H1 (cell line): ENCODE data around the gene PITRM1. TPM values are rescaled to one million over a fixed set of nuclear protein-coding genes. Genes with fewer than 3 reads are reported as not detected.

Experiments
- ASH2L ChIP-seq: fragments of 200-600, 300-600 bp; sonication (generic); IDR thresholded peaks from one replicate; pipeline ENCODE4 v1.7.1; 2017; ENCODE audit warnings: low read length
- BACH1 ChIP-seq: IDR thresholded peaks from 2 replicates; pipeline ENCODE4 v1.6.1; 2012; ENCODE audit warnings: low read length, improper control_type of control experiment
- CBX8 ChIP-seq: fragments of 300-800, 300-1000 bp; sonication (generic); IDR thresholded peaks from 2 replicates; pipeline ENCODE4 v1.7.1; 2016; ENCODE audit warnings: low read depth, low read length, borderline replicate concordance
- CREB1 ChIP-seq: IDR thresholded peaks from 2 replicates; pipeline ENCODE4 v1.6.1; 2012; ENCODE audit warnings: inconsistent platforms
- CTCF ChIP-seq, 3 experiments: IDR thresholded peaks; 1 replicate in 2 of 3; 2 replicates in 1 of 3; pipeline versions ENCODE4 v1.5.1 to v1.6.1; 2011; ENCODE audit warnings: low read length in 3 of 3, mild to moderate bottlenecking in 3 of 3, inconsistent platforms in 2 of 3, low read depth in 1 of 3, moderate library complexity in 1 of 3; ENCODE audit not compliant: insufficient read depth in 1 of 3; ENCODE audit errors: control extremely low read depth in 1 of 3
- E2F6 ChIP-seq: IDR thresholded peaks from 2 replicates; pipeline ENCODE4 v1.6.1; 2012; ENCODE audit warnings: inconsistent platforms
- EGR1 ChIP-seq: IDR thresholded peaks from 2 replicates; pipeline ENCODE4 v1.6.1; 2011; ENCODE audit warnings: low read depth, low read length, borderline replicate concordance
- EP300 ChIP-seq, 2 experiments: IDR thresholded peaks; 1 replicate in 1 of 2; 2 replicates in 1 of 2; pipeline ENCODE4 v1.6.1; 2011 to 2012; ENCODE audit warnings: low read depth in 2 of 2, low read length in 2 of 2, mild to moderate bottlenecking in 2 of 2, borderline replicate concordance in 1 of 2, inconsistent platforms in 1 of 2, moderate library complexity in 1 of 2
- GTF2F1 ChIP-seq: IDR thresholded peaks from 2 replicates; pipeline ENCODE4 v1.6.1; 2012; ENCODE audit warnings: low read depth, low read length, improper control_type of control experiment, borderline replicate concordance
- HDAC2 ChIP-seq, 2 experiments: fragments of 300-600 bp in 1 of 2; sonication (generic) in 1 of 2; IDR thresholded peaks; 2 replicates each; pipeline ENCODE4 v1.6.1; 2011 to 2012; ENCODE audit warnings: low read depth in 2 of 2, low read length in 2 of 2, mild to moderate bottlenecking in 2 of 2, moderate library complexity in 2 of 2, borderline replicate concordance in 1 of 2, inconsistent platforms in 1 of 2
- HDAC6 ChIP-seq: IDR thresholded peaks from one replicate; pipeline ENCODE4 v1.7.1; 2012; ENCODE audit warnings: low read depth, mild to moderate bottlenecking, inconsistent platforms, low read length, moderate library complexity
- JUN ChIP-seq: IDR thresholded peaks from 2 replicates; pipeline ENCODE4 v1.6.1; 2011; ENCODE audit warnings: low read depth, mild to moderate bottlenecking, improper control_type of control experiment, low read length
- MAX ChIP-seq: IDR thresholded peaks from 2 replicates; pipeline ENCODE4 v1.6.1; 2012; ENCODE audit warnings: inconsistent platforms
- POLR2AphosphoS5 ChIP-seq: IDR thresholded peaks from 2 replicates; pipeline ENCODE4 v1.6.1; 2011; ENCODE audit warnings: low read depth, low read length
- RAD21 ChIP-seq, 2 experiments: IDR thresholded peaks in 1 of 2; conservative IDR thresholded peaks in 1 of 2; 2 replicates each; pipeline ENCODE4 v1.6.1; 2011; ENCODE audit warnings: low read depth in 2 of 2, low read length in 2 of 2, improper control_type of control experiment in 1 of 2, inconsistent platforms in 1 of 2, mild to moderate bottlenecking in 1 of 2, moderate library complexity in 1 of 2
- RXRA ChIP-seq: IDR thresholded peaks from 2 replicates; pipeline ENCODE4 v1.6.1; 2011; ENCODE audit warnings: low read depth, mild to moderate bottlenecking, low read length, moderate library complexity; ENCODE audit not compliant: insufficient read depth
- SIN3A ChIP-seq, 2 experiments: IDR thresholded peaks in 1 of 2; conservative IDR thresholded peaks in 1 of 2; 2 replicates each; pipeline ENCODE4 v1.6.1; 2011 to 2012; ENCODE audit warnings: low read length in 2 of 2, improper control_type of control experiment in 1 of 2, low read depth in 1 of 2, mild to moderate bottlenecking in 1 of 2
- SP1 ChIP-seq: IDR thresholded peaks from 2 replicates; pipeline ENCODE4 v1.6.1; 2011; ENCODE audit warnings: low read depth, low read length
- SP4 ChIP-seq: IDR thresholded peaks from 2 replicates; pipeline ENCODE4 v1.6.1; 2012; ENCODE audit warnings: low read length, inconsistent platforms
- TEAD4 ChIP-seq: IDR thresholded peaks from 2 replicates; pipeline ENCODE4 v1.6.1; 2012; ENCODE audit warnings: low read depth, low read length, inconsistent platforms, mixed read lengths
- YY1 ChIP-seq: IDR thresholded peaks from 2 replicates; pipeline ENCODE4 v1.6.1; 2011; ENCODE audit warnings: low read depth, mild to moderate bottlenecking, low read length
- polyA plus RNA-seq, 7 experiments: library from polyadenylated mRNA; depleted of rRNA in 3 of 7; stranded (reverse) in 5 of 7; unstranded in 2 of 7; fragments of >200 nt in 5 of 7; fragments of 200-250 nt in 2 of 7; gene quantifications; 1 replicate in 5 of 7; 2 replicates in 1 of 7; 4 replicates in 1 of 7; pipeline versions ENCODE4 v1.2.1 to v1.2.3, GENCODE V29; 2011 to 2013; ENCODE audit warnings: missing spikeins in 2 of 7, mixed read lengths in 2 of 7
- total RNA-seq: library from RNA; stranded (reverse); fragmentation: NEBNext Ultra II Directional; extraction: Animal tissue kit (Norgen Biotek cat#: 25700); gene quantifications from 2 replicates; pipeline ENCODE4 v1.2.1, GENCODE V29; 2021

Gene PITRM1
- total and polyA plus RNA-seq, 2 of the 8 experiments (the other 6 are each of a cell fraction or from before 2014, with no cell fraction given): 18.6 to 31.5 TPM

GRCh38 chr10:3197348-3198003 lies 24.9 kb upstream of the PITRM1 start (continued):
- TF ChIP-seq HDAC2 (IDR thresholded peaks at IDR 0.05; ENCODE audit: borderline replicate concordance in 1 of 2, low read depth in 2 of 2, low read length in 2 of 2) (no peak), CTCF (IDR thresholded peaks at IDR 0.05; ENCODE audit: control extremely low read depth in 1 of 3, insufficient read depth in 1 of 3, low read depth in 1 of 3, low read length in 3 of 3) (peak; percentile 81 to 92 (median 83)), YY1 (0 out of 2 replicates have a peak, but pooled peaks have one; percentile 20), JUN (0 out of 2 replicates have a peak, but pooled peaks have one; percentile 10), ASH2L (peak; percentile 42), TEAD4 (peak; percentile 76), RAD21 (IDR thresholded peaks at IDR 0.05 in 1 of 2, conservative IDR thresholded peaks at IDR 0.05 in 1 of 2; ENCODE audit: low read depth in 2 of 2, low read length in 2 of 2) (peak; percentile 95 to 97), SP4 (no peak), CBX8 (no peak), SIN3A (conservative IDR thresholded peaks at IDR 0.05 in 1 of 2, IDR thresholded peaks at IDR 0.05 in 1 of 2; ENCODE audit: low read depth in 1 of 2, low read length in 2 of 2) (peak in 1 of 2 experiments; percentile 67; a peak in 1 of 4 replicates), EGR1 (no peak), CREB1 (no peak), BACH1 (no peak), GTF2F1 (no peak), RXRA (no peak), SP1 (no peak), HDAC6 (no peak), MAX (peak; percentile 81), E2F6 (peak; percentile 78), POLR2AphosphoS5 (no peak), EP300 (IDR thresholded peaks at IDR 0.05; ENCODE audit: borderline replicate concordance in 1 of 2, low read depth in 2 of 2, low read length in 2 of 2) (no peak)
